ENCODE data around the gene AGAP1.
A peak's percentile ranks its signal among the peaks of the same experiment; 100 is the strongest.

AGAP1 gene

GRCh38 chr2:235901243-235901642 lies 407.4 kb downstream of the AGAP1 start:
- DNase-seq = no peak

GRCh38 chr2:235903782-235904584 lies 410.1 kb downstream of the AGAP1 start:
- no peak for DNase-seq

GRCh38 chr2:235904585-235904931 lies 410.7 kb downstream of the AGAP1 start:
- DNase-seq = no peak

- no peak for DNase-seq
These were observed 415.0 kb downstream of the AGAP1 start for GRCh38 chr2:235908826-235909225.

- DNase-seq = no peak
These were observed 415.5 kb downstream of the AGAP1 start for GRCh38 chr2:235909358-235909757.

GRCh38 chr2:235910067-235910466 lies 416.2 kb downstream of the AGAP1 start:
- DNase-seq = no peak

GRCh38 chr2:235911125-235911524 lies 417.3 kb downstream of the AGAP1 start:
- no peak for DNase-seq

GRCh38 chr2:235911633-235912233 lies 417.9 kb downstream of the AGAP1 start:
- DNase-seq = no peak

- no peak for DNase-seq
These were observed 420.9 kb downstream of the AGAP1 start for GRCh38 chr2:235914756-235915155.

- peak in 3 of 51 donors; percentile 8 to 19 (median 9) for DNase-seq
These were observed 423.7 kb downstream of the AGAP1 start for GRCh38 chr2:235917506-235917905.

GRCh38 chr2:235918876-235919275 lies 425.0 kb downstream of the AGAP1 start:
- DNase-seq = no peak

GRCh38 chr2:235920216-235920865 lies 426.5 kb downstream of the AGAP1 start:
- no peak for DNase-seq

GRCh38 chr2:235921508-235922191 lies 427.8 kb downstream of the AGAP1 start:
- DNase-seq = peak in 1 of 51 donors; percentile 12

GRCh38 chr2:235922839-235923238 lies 429.0 kb downstream of the AGAP1 start:
- no peak for DNase-seq

GRCh38 chr2:235923859-235924674 lies 430.2 kb downstream of the AGAP1 start:
- DNase-seq = no peak

- DNase-seq = no peak
These were observed 430.8 kb downstream of the AGAP1 start for GRCh38 chr2:235924675-235925063.

GRCh38 chr2:235925250-235925919 lies 431.5 kb downstream of the AGAP1 start:
- no peak for DNase-seq

GRCh38 chr2:235926229-235926628 lies 432.4 kb downstream of the AGAP1 start:
- no peak for DNase-seq

GRCh38 chr2:235928751-235929370 lies 435.0 kb downstream of the AGAP1 start:
- DNase-seq = no peak

GRCh38 chr2:235930701-235931100 lies 436.9 kb downstream of the AGAP1 start:
- no peak for DNase-seq

Measured in hypothalamus (tissue), 51 donors.